ENCODE results near the gene HNRNPC. TPM values are rescaled to one million over a fixed set of nuclear protein-coding genes. Genes with fewer than 3 reads are reported as not detected.

Gene HNRNPC
- total and polyA plus RNA-seq, 2 of the 8 experiments (the other 6 are each of a cell fraction or from before 2014, with no cell fraction given): 781 to 1,207 TPM

DNA sequence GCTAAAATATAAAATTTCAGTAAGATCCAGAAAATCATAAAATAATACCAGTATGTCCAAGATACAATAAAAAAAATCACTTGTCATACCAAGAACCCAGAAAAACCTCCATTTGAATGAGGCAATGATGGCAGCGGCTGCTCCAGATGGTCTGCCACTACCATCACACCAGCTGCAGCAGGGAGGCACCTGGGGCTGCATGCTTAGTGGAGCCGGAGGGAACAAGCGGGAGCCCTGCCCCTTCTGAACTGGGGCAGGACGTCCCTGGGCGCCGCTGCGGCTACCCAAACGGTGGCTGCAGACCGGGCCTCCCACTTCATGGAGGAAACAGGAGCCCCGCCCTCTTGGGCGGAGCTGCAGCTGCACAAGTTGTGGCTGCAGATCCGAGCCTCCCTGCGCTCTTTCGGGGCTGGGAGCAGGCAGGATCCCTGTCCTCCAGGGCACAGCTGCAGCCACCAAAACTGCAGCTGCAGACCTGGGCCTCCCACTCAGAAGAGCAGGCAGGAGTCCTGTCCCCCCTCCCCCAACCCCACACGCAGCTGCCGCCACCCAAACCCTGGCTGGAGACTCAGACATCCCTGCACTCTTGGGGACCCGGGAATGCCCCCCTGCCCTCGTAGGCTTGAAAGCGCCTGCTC, 77.3 kb downstream of the HNRNPC start:
- Histone ChIP-seq H2BK15ac (ENCODE audit: low read length) (no peak overlapping the region), H2BK5ac (ENCODE audit: low read depth, low read length) (no peak overlapping the region; the same call in 1 of the 2 replicates), H3K4me2 (ENCODE audit: insufficient read depth in 1 of 2, low read depth in 2 of 2, low read length in 2 of 2) (peak overlapping the region; percentile 26 to 60; a peak in 3 of 4 replicates), H3K23ac (ENCODE audit: insufficient read length) (no peak overlapping the region), H4K20me1 (replicated peaks in 1 of 2; ENCODE audit: control insufficient read depth in 1 of 2, insufficient read depth in 2 of 2, low read length in 2 of 2) (no peaks in the 10 kb centered on the region), H4K5ac (ENCODE audit: insufficient read length, low read depth, low read length) (peak overlapping the region; percentile 20), H3K4me3 (ENCODE audit: extremely low read depth in 1 of 4, insufficient read depth in 2 of 4, low read depth in 3 of 4, low read length in 4 of 4) (peak overlapping the region in 3 of 4 experiments; percentile 18 to 46 (median 32); a peak in 6 of 8 replicates), H3K4me1 (replicated peaks in 1 of 4; ENCODE audit: control insufficient read depth in 3 of 4, insufficient read depth in 4 of 4, low read length in 3 of 4) (peaks cover 4 to 8% (median 6%) of the 10 kb centered on the region in 4 experiments; a peak in 6 of 7 replicates), H3K27ac (ENCODE audit: low read depth, low read length) (no peak overlapping the region), H3K79me1 (ENCODE audit: low read depth, low read length) (no peaks in the 10 kb centered on the region), H3K36me3 (ENCODE audit: control insufficient read depth in 2 of 4, insufficient read depth in 4 of 4, low read length in 3 of 4) (no peaks in the 10 kb centered on the region), H3K18ac (ENCODE audit: extremely low read depth, low read length) (peak overlapping the region; percentile 83; the same call in 1 of the 2 replicates), H3K14ac (ENCODE audit: insufficient read length) (no peak overlapping the region), H3K23me2 (ENCODE audit: low read depth, low read length) (no peaks in the 10 kb centered on the region), H2AK5ac (ENCODE audit: low read depth, low read length) (no peak overlapping the region), H2BK20ac (ENCODE audit: low read length) (no peak overlapping the region), H3K79me2 (ENCODE audit: control insufficient read depth in 1 of 2, insufficient read depth in 2 of 2, low read length in 2 of 2) (no peaks in the 10 kb centered on the region), H2BK12ac (ENCODE audit: low read depth, low read length) (no peak overlapping the region), H3K9me3 (ENCODE audit: insufficient read depth in 2 of 2, low read depth in 1 of 2, low read length in 1 of 2) (peaks cover 0 to 6% of the 10 kb centered on the region in 2 experiments; a peak in 1 of 4 replicates), H3K56ac (replicated peaks; ENCODE audit: insufficient read length, low read depth, low read length) (no peak overlapping the region), H2BK120ac (replicated peaks; ENCODE audit: low read depth, low read length) (no peak overlapping the region), H4K8ac (ENCODE audit: extremely low read depth, insufficient read depth, low read length) (peak overlapping the region; percentile 93), H4K91ac (replicated peaks; ENCODE audit: insufficient read length, low read length) (peak overlapping the region; percentile 47), H2AFZ (ENCODE audit: low read length) (peak overlapping the region; percentile 54; the same call in 1 of the 2 replicates), H3K9ac (replicated peaks in 1 of 4; ENCODE audit: extremely low read depth in 1 of 4, low read depth in 3 of 4, low read length in 3 of 4) (no peak overlapping the region), H3K27me3 (replicated peaks in 1 of 4; ENCODE audit: control insufficient read depth in 3 of 4, extremely low read depth in 1 of 4, insufficient read depth in 3 of 4, low read length in 3 of 4) (no peaks in the 10 kb centered on the region; a peak in 1 of 7 replicates), H3K4ac (replicated peaks; ENCODE audit: insufficient read length, low read depth, low read length) (no peak overlapping the region)
- DNase-seq (ENCODE audit: low read depth in 1 of 2, low spot score in 2 of 2): peak; percentile 82 to 86
- WGBS, 2 experiments (ENCODE audit: extremely low coverage in 1 of 2, insufficient coverage in 1 of 2, insufficient read length in 1 of 2, insufficient replicate concordance in 2 of 2, low coverage in 1 of 2, low lambda C conversion rate in 2 of 2, missing lambda C conversion rate in 1 of 2): 23% methylated on average over 16 of the region's 19 CpGs; no CpG with 5 or more reads in 1 of the 2 experiments
- no peak for FAIRE-seq
- CTCF ChIA-PET (ENCODE audit: partially characterized antibody): interaction anchor here (0.8 to 2.1 kb wide), 5 partner anchors 10 to 177 kb away, joined by 3 to 7 read pairs (median 3); no protein-coding TSS in a partner anchor
- POLR2A ChIA-PET (ENCODE audit: partially characterized antibody): interaction anchor here (0.6 to 5.4 kb wide), 7 partner anchors 12 to 155 kb away, joined by 3 to 101 read pairs (median 4); partner anchors contain the start of gene ARHGEF40
- no peak for TF ChIP-seq PHF8 (conservative IDR thresholded peaks at IDR 0.05; ENCODE audit: low read depth, low read length)
- no peak for TF ChIP-seq CBX5 (IDR thresholded peaks at IDR 0.05; ENCODE audit: low read depth, low read length)
- TF ChIP-seq, protein P1, sequence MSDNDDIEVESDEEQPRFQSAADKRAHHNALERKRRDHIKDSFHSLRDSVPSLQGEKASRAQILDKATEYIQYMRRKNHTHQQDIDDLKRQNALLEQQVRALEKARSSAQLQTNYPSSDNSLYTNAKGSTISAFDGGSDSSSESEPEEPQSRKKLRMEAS (IDR thresholded peaks at IDR 0.05): peak; percentile 71
- no peak for TF ChIP-seq KDM5A (IDR thresholded peaks at IDR 0.05; ENCODE audit: low read length)
- TF ChIP-seq POLR2AphosphoS5 (IDR thresholded peaks at IDR 0.05; ENCODE audit: low read depth, low read length): peak; percentile 39; the same call in 1 of the 2 replicates
- TF ChIP-seq POLR2A (IDR thresholded peaks at IDR 0.05; ENCODE audit: control extremely low read depth in 1 of 2, low read depth in 2 of 2, low read length in 2 of 2): peak in 1 of 2 experiments; percentile 48; a peak in 1 of 3 replicates
- no peak for TF ChIP-seq SIX5 (IDR thresholded peaks at IDR 0.05; ENCODE audit: low read depth, low read length)
- TF ChIP-seq CHD2 (IDR thresholded peaks at IDR 0.05; ENCODE audit: low read length): no peak
- TF ChIP-seq RNF2 (IDR thresholded peaks at IDR 0.05; ENCODE audit: borderline replicate concordance, low read depth, low read length, missing control alignments, poor library complexity, severe bottlenecking): no peak
- no peak for TF ChIP-seq SP1 (IDR thresholded peaks at IDR 0.05; ENCODE audit: low read depth, low read length)
- TF ChIP-seq NANOG (IDR thresholded peaks at IDR 0.05; ENCODE audit: insufficient read depth, low read depth, low read length, poor library complexity, severe bottlenecking): peak; percentile 5
- TF ChIP-seq GTF2F1 (IDR thresholded peaks at IDR 0.05; ENCODE audit: borderline replicate concordance, low read depth, low read length): no peak

All from H1 (cell line).